Stimulated activated CD4-positive, alpha-beta T cell treated with anti-CD3 and anti-CD28 coated beads, TNF-alpha, amount 100 ng/mL, for 48 hours (primary cell): ENCODE measurements around the gene MYL4.
A peak's percentile ranks its signal among the peaks of the same experiment; 100 is the strongest.
"Not testable (repeated sequence)": the region's sequence is repeated elsewhere in the genome, so short reads cannot be mapped to it uniquely, and the experiment has no call there.

Experiments used
- DNase-seq, 3 donors: peaks; one replicate each; pipeline ENCODE4 v3.0.0-alpha.2; 2020; ENCODE audit warnings: low read depth in 3 of 3

Gene MYL4

GRCh38 chr17:47208744-47209488, at the start of gene MYL4:
MYL4 (plus strand) TSS chr17:47209348; CDS start chr17:47209423, 75 bp downstream.
- DNase-seq, result no peak

GRCh38 chr17:47162013-47162622, 47.0 kb upstream of the MYL4 start:
- no peak for DNase-seq

GRCh38 chr17:47164263-47164662, 44.9 kb upstream of the MYL4 start:
- DNase-seq, result no peak

- DNase-seq, result no peak
Observed at GRCh38 chr17:47165137-47165536, 44.0 kb upstream of the MYL4 start.

GRCh38 chr17:47166854-47167253, 42.3 kb upstream of the MYL4 start:
- DNase-seq, result not testable (repeated sequence)

- not testable (repeated sequence) for DNase-seq
Observed at GRCh38 chr17:47168896-47169295, 40.3 kb upstream of the MYL4 start.

GRCh38 chr17:47170710-47171109, 38.4 kb upstream of the MYL4 start:
- DNase-seq, result no peak

GRCh38 chr17:47172696-47173565, 36.2 kb upstream of the MYL4 start:
- DNase-seq, result no peak

GRCh38 chr17:47174823-47175222, 34.3 kb upstream of the MYL4 start:
- not testable (repeated sequence) for DNase-seq

- no peak for DNase-seq
Observed at GRCh38 chr17:47176389-47176826, 32.7 kb upstream of the MYL4 start.

- no peak for DNase-seq
Observed at GRCh38 chr17:47177261-47177660, 31.9 kb upstream of the MYL4 start.

- DNase-seq, result no peak
Observed at GRCh38 chr17:47179141-47179540, 30.0 kb upstream of the MYL4 start.

- no peak for DNase-seq
Observed at GRCh38 chr17:47180337-47180736, 28.8 kb upstream of the MYL4 start.

- DNase-seq, result not testable (repeated sequence)
Observed at GRCh38 chr17:47180988-47181387, 28.2 kb upstream of the MYL4 start.

GRCh38 chr17:47184681-47185080, 24.5 kb upstream of the MYL4 start:
- DNase-seq, result no peak

- no peak for DNase-seq
Observed at GRCh38 chr17:47188271-47188875, 20.8 kb upstream of the MYL4 start.

- peak; percentile 99 to 100 (median 100) for DNase-seq
Observed at GRCh38 chr17:47188876-47189731, 20.0 kb upstream of the MYL4 start, which contains the start of gene CDC27. CDC27 (minus strand) TSS chr17:47189295; CDS start chr17:47189172, 123 bp downstream.

GRCh38 chr17:47189732-47190237, 19.4 kb upstream of the MYL4 start:
- DNase-seq, result no peak

- DNase-seq, result no peak
Observed at GRCh38 chr17:47190243-47190642, 18.9 kb upstream of the MYL4 start.

- no peak for DNase-seq
Observed at GRCh38 chr17:47190770-47191169, 18.4 kb upstream of the MYL4 start.

GRCh38 chr17:47192554-47192953, 16.6 kb upstream of the MYL4 start:
- no peak for DNase-seq
